Left hindlimb (tissue), 1 donor: Measurements from ENCODE around the gene MYO1E.

Source experiments
- DNase-seq: peaks from one replicate; pipeline ENCODE4 v3.0.0-alpha.2; 2018

MYO1E gene

GRCh38 chr15:59312205-59312604 is 60.5 kb downstream of the MYO1E start:
- DNase-seq = no peak

GRCh38 chr15:59311195-59311594 is 61.5 kb downstream of the MYO1E start:
- no peak for DNase-seq

GRCh38 chr15:59309405-59309804 is 63.3 kb downstream of the MYO1E start:
- DNase-seq = no peak

- DNase-seq = no peak
Measured at GRCh38 chr15:59307165-59307537, 65.5 kb downstream of the MYO1E start.

GRCh38 chr15:59306520-59307164 is 66.0 kb downstream of the MYO1E start:
- DNase-seq = no peak

- DNase-seq = no peak
Measured at GRCh38 chr15:59304807-59305206, 67.9 kb downstream of the MYO1E start.

- DNase-seq = no peak
Measured at GRCh38 chr15:59304034-59304795, 68.5 kb downstream of the MYO1E start.

- DNase-seq = no peak
Measured at GRCh38 chr15:59303633-59304032, 69.0 kb downstream of the MYO1E start.

- no peak for DNase-seq
Measured at GRCh38 chr15:59303136-59303535, 69.5 kb downstream of the MYO1E start.

GRCh38 chr15:59301527-59301926 is 71.1 kb downstream of the MYO1E start:
- DNase-seq = no peak

GRCh38 chr15:59300618-59301139 is 72.0 kb downstream of the MYO1E start:
- DNase-seq = no peak

- peak; percentile 76 for DNase-seq
Measured at GRCh38 chr15:59299929-59300617, 72.6 kb downstream of the MYO1E start.

GRCh38 chr15:59298854-59299250 is 73.8 kb downstream of the MYO1E start:
- no peak for DNase-seq

GRCh38 chr15:59298225-59298853 is 74.3 kb downstream of the MYO1E start:
- no peak for DNase-seq

GRCh38 chr15:59296181-59296617 is 76.5 kb downstream of the MYO1E start:
- DNase-seq = no peak

GRCh38 chr15:59295261-59296001 is 77.2 kb downstream of the MYO1E start:
- DNase-seq = peak; percentile 53

- no peak for DNase-seq
Measured at GRCh38 chr15:59294574-59295260, 78.0 kb downstream of the MYO1E start.

- DNase-seq = no peak
Measured at GRCh38 chr15:59292442-59293151, 80.1 kb downstream of the MYO1E start.

- DNase-seq = no peak
Measured at GRCh38 chr15:59291213-59291549, 81.5 kb downstream of the MYO1E start.

GRCh38 chr15:59290295-59291212 is 82.1 kb downstream of the MYO1E start:
- DNase-seq = no peak
